ENCODE data around the gene USP15.

DNA sequence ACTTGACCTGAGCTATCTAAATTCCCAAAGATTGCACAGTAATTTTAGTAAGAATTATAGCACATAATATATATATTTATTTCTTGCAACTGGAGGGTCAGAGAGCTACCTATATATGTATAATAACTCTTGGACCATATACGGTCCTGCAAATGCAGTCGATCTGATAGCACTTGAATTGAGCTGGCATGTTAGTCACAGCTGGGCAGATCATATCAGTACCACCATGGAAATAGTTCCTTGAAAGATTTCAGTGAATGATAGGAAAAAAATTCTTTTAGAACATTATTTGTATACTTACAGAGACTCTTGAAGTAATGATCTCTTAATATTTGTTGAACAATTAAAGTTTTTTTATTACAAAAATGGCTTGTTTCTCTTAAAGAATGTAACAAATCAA lies 111.9 kb downstream of the USP15 start:
- no peak for TF ChIP-seq YY1 (IDR thresholded peaks at IDR 0.05; ENCODE audit: low read depth)
- TF ChIP-seq NFIC (IDR thresholded peaks at IDR 0.05), result no peak
- no peak for TF ChIP-seq USF1 (IDR thresholded peaks at IDR 0.05)
- no peak for TF ChIP-seq MAX (IDR thresholded peaks at IDR 0.05)
- no peak for TF ChIP-seq EP300 (IDR thresholded peaks at IDR 0.05; ENCODE audit: borderline replicate concordance)
- no peak for TF ChIP-seq REST (IDR thresholded peaks at IDR 0.05; ENCODE audit: low read depth)
- TF ChIP-seq CREB1 (IDR thresholded peaks at IDR 0.05; ENCODE audit: low read depth), result no peak
- TF ChIP-seq RAD21 (IDR thresholded peaks at IDR 0.05; ENCODE audit: low read depth), result no peak
- TF ChIP-seq EGR1 (IDR thresholded peaks at IDR 0.05), result no peak
